SK-N-SH treated with all-trans-retinoic acid at 6 μM for 48 hours (cell line): ENCODE data around the gene RAD51B.

ENCODE experiments used
- CREB5 ChIP-seq: fragments of 250-450 bp; sonication (Bioruptor Pico); IDR thresholded peaks from 2 replicates; pipeline ENCODE4 v1.5.1; 2020; ENCODE audit warnings: low read depth, mild to moderate bottlenecking, moderate library complexity
- POU6F1 ChIP-seq: fragments of 250-450 bp; sonication (Bioruptor Pico); IDR thresholded peaks from 2 replicates; pipeline ENCODE4 v1.8.0; 2021; ENCODE audit warnings: low read depth, mild to moderate bottlenecking, moderate library complexity, borderline replicate concordance
- RARB ChIP-seq: fragments of 250-450 bp; sonication (Bioruptor Pico); IDR thresholded peaks from 2 replicates; pipeline ENCODE4 v1.8.0; 2021; ENCODE audit warnings: mild to moderate bottlenecking, moderate library complexity
- ZNF8 ChIP-seq: fragments of 450-650 bp; formaldehyde crosslinking; IDR thresholded peaks from 2 replicates; pipeline ENCODE4 v1.5.0; 2020; ENCODE audit warnings: mild to moderate bottlenecking, moderate library complexity

GRCh38 chr14:68377459-68377858, 557.9 kb downstream of the RAD51B start:
- TF ChIP-seq CREB5 (CRISPR knock-in tag): no peak
- TF ChIP-seq ZNF8 (CRISPR knock-in tag): no peak
- TF ChIP-seq POU6F1 (CRISPR knock-in tag): no peak
- no peak for TF ChIP-seq RARB
